GM18520 (cell line): Measurements from ENCODE around the gene RGS3.

Source experiments
- ATAC-seq: cut with Tn5 transposase; IDR thresholded peaks from one replicate; pipeline ENCODE4 v1.9.1; 2021; ENCODE audit not compliant: unreplicated experiment

RGS3 gene

DNA sequence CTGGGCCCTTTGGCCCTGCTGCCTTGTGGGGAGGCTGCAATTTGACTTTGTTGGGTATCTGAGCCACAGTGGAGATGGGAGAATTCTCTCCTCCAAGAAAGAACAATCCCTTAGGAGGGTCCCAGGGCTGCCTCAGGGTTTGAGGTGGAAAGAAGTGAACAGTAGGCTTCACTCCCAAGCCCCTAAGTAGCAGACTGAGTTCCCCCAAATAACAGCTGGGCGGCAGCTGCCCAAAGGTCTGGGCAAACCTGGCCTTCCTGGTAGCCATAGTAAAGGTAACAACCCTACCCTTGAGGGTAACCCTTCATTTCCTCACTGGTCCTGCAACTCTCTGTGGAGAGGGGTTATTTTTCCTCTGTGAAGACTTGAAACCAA is 746 bp downstream of the RGS3 start:
- no peak for ATAC-seq

- ATAC-seq: no peak
Observed at GRCh38 chr9:113465599-113466140, 2.1 kb downstream of the RGS3 start.

GRCh38 chr9:113467183-113467582 is 3.7 kb downstream of the RGS3 start:
- no peak for ATAC-seq

GRCh38 chr9:113468716-113469448 is 5.4 kb downstream of the RGS3 start:
- ATAC-seq: no peak

DNA sequence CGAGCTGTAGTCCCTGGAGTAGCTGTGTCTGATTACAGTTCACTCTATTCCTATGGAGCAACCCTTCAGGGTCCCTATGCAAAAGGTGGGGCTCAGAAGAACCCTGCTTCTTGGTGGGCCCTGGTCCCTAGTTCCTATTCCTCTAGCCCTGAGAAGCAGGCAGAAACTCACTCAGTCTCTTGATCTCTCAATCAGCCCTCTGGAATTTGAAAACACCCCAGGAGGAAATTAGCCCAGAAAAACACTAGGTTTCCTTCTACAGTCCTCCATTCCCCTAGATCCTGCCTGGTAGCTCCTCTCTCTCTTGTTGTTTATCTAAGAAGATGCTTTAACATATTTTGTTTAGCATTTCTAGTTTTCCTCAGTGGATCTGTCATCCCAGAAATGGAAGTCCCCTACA is 7.6 kb downstream of the RGS3 start:
- no peak for ATAC-seq

DNA sequence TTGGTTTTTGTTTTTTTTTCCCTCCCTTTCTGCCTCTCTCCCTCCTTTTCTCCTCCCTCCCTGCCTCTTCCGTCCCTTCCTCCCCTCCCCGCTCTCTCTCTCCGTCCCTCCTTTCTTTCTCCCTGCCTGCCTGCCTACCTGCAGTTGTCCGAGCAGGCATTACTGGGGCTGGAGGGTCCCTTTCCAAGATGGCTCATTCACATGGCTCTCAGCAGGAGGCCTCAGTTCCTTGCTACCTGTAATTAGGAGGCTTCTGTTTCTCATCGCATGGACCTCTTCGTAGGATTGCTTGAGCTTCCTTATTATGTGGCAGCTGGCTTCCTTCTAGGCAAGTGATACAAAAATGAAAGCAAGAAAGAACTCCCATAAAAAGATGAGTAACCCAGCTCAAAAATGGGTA is 8.0 kb downstream of the RGS3 start:
- ATAC-seq: no peak

GRCh38 chr9:113472199-113472598 is 8.7 kb downstream of the RGS3 start:
- ATAC-seq: no peak

- no peak for ATAC-seq
Observed at GRCh38 chr9:113474360-113475028, 11.0 kb downstream of the RGS3 start.

- no peak for ATAC-seq
Observed at GRCh38 chr9:113475031-113475430, 11.5 kb downstream of the RGS3 start.

- no peak for ATAC-seq
Observed at GRCh38 chr9:113475992-113476391, 12.5 kb downstream of the RGS3 start.

GRCh38 chr9:113476511-113476916 is 13.0 kb downstream of the RGS3 start:
- no peak for ATAC-seq

DNA sequence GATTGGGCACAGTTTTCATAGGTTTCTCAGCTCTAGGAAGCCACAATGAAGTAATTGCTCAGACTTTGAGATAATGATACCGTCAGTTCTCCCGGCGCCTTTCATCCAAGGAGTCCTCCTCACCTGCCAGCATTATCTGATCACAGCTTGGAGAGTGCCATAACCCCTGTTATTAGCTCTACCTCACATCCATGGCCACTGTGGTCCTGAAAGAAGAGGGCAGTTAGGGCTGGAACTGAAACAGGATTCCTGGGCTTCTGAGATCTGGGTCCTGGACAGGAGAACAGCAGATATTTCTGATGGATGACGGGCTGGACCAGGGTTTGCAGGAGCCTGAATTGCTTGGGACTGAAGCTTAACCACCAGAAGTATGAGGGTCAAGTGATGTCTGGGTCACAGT is 13.5 kb downstream of the RGS3 start:
- ATAC-seq: no peak

DNA sequence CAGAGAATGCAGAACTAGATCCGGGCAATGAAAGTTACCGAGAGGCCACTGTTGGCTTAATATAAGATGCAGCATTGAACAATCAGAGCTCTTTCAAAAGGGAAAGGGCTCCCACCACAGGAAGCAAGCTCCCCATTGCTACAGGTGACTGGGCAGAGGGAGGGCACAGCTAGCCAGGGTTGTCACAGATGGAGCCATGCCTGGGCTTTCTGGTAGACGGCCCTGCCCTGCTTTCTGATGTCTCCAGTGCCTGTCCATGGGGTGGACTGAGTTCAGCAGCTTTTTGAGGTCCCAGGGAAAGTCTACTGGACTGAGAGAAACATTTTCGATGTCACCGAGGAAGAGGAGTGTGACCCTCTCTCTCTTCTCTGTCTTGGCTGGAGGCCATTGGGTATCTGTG is 14.1 kb downstream of the RGS3 start:
- ATAC-seq: no peak

DNA sequence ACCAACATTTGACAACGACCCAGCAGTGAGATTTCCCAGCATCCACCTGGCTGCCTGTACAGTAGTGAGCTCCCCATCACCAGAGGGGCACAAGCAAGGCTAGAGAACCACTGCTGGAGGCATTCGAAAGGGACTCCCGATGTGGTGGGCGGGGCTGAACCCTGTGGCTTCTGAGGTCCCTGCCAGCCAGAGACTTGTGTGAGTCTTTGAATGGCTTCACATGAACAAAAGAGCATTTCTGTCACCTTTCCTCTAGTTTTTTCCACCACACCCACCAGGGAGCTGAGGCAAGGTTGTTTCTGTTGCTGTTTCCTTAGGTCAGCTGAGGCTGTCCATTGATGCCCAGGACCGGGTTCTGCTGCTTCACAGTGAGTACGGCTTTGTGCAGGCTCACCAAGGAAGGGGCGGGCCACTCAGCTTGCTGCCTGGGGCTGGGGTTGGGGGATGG is 15.7 kb downstream of the RGS3 start:
- ATAC-seq: no peak

DNA sequence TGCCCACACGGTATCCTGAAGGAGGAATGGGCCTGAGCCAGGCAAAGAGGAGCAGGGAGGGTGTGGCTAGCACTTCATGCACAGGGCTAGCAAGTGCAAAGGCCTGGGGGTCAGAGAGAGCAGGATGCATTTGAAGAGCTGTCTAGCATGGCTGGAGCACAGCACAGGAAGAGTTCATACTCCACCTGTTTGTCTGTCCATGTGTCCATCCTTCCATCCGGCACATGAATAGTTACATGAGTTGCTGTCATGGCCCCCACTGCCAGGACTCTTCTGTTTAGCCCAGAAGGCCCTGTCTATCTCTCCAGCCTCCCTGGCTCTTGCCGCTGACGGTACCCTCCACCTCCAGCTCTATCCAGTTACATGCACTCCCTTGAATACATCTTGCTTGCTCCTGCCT is 17.1 kb downstream of the RGS3 start:
- no peak for ATAC-seq

- no peak for ATAC-seq
Observed at GRCh38 chr9:113481176-113481787, 17.8 kb downstream of the RGS3 start.

DNA sequence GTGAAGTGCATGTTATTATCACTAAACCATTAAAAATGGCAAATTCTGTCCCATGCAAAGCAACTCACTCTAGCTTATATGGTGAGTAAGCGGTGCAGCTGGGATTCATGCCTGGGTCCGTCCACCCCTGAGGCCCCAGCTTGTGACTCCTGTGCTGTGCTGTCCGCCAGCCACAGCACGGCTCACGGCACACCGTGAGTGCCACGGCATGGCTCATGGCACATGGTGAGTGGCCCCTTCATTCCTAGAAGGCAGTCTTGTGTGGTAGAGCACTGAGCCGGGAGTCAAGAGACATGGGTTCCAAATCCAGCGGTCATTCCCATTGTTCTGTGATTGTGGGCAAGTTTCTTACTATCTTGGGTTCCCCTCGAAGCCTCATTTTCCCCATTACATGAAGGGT is 18.8 kb downstream of the RGS3 start:
- ATAC-seq: no peak

DNA sequence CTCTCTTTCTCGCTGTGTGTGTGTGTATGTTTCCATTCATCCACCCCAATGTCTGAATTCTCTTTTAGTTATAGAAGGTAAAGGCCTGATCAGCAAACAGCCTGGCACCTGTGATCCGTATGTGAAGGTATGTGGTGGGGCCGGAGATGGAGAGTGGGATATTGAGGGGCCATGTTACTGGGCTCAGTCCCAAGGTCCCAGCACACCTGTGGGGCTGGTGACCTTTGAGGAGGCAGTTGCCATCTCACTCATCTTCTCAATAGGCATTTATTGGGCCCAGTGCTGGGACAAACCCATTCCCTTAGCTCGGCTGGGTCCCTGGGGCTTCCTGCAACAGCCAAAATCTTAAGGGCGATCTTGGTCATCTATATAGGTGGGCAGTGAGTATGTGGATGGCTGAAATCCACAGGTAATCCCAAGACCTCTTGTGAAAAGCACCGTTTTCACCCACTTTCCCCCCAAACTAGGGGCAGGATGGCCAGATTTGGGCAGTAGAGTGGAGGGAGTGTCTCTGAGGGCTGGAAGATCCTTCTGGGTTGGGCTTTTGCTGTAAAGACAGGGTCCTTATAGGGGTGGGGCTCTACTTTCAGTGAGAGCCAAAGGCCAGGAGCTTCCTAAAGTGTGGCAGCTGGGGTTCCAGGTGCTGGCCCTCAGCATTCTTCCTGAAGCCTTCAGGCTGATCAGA is 19.6 kb downstream of the RGS3 start:
- ATAC-seq: no peak

- ATAC-seq: no peak
Observed at GRCh38 chr9:113483676-113484257, 20.2 kb downstream of the RGS3 start.

DNA sequence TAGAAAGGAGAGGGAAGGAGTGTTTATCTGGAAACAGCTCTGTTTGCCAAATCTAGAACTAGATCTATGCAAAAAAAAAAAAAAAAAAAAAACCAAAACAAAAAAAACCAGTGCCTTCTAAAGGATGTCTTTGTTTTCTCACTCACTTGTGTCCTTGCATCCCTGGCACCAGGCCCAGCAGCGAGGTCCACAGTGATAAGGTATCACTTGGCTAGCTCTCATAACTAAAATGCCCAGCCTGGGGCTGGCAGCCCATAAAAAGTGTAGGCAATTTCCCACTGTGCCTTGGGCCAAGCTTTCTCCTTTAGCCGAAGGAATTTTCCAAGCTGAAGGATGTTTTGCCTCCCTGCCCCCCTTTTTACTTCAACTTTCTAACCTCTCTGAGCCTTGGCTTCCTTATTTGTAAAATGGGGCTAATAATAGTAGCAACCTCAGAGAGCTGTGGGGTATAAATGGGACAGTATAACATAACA is 20.8 kb downstream of the RGS3 start:
- no peak for ATAC-seq

GRCh38 chr9:113485761-113486115 is 22.2 kb downstream of the RGS3 start:
- ATAC-seq: no peak
